Activated CD8-positive, alpha-beta memory T cell treated with anti-CD3 and anti-CD28 coated beads for 24 hours (primary cell): ENCODE results near the gene STK11.
A peak's percentile ranks its signal among the peaks of the same experiment; 100 is the strongest.

Experiments used
- DNase-seq: peaks from one replicate; pipeline ENCODE4 v3.0.0-alpha.2; 2020

STK11 gene

DNA sequence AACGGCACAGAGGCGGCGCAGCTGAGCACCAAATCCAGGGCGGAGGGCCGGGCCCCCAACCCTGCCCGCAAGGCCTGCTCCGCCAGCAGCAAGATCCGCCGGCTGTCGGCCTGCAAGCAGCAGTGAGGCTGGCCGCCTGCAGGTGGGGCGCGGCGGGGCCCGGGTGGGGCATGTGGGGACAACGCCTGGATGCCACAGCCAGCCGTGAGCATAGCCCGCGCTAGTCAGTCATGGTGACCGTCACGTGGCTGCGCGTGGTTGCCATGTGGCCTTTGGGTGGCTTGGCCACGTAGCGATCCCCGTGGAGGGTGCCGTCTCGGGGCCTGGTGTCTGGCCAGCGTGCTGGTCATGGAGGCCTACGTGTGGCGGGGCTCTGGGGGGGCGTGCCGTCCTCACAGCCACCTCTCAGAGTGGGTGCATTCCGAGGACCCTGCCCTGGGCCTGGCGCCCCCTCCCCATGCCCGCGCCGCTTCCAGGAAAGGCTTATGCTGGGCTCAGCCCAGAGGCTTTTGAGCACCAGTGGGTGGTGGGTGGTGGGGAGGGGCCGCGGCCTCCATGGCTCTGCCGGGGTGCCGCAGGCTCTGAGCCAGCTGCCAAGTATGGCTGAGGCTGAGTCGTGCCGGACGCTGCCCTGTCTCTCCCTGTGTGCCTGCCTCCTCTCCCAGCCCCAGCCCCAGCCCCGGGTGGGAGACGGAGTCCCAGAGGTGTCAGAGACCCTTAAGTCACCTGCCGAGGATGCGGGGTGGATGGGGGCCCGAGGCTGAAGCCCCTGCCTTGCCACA lies 21.1 kb downstream of the STK11 start:
- no peak for DNase-seq

DNA sequence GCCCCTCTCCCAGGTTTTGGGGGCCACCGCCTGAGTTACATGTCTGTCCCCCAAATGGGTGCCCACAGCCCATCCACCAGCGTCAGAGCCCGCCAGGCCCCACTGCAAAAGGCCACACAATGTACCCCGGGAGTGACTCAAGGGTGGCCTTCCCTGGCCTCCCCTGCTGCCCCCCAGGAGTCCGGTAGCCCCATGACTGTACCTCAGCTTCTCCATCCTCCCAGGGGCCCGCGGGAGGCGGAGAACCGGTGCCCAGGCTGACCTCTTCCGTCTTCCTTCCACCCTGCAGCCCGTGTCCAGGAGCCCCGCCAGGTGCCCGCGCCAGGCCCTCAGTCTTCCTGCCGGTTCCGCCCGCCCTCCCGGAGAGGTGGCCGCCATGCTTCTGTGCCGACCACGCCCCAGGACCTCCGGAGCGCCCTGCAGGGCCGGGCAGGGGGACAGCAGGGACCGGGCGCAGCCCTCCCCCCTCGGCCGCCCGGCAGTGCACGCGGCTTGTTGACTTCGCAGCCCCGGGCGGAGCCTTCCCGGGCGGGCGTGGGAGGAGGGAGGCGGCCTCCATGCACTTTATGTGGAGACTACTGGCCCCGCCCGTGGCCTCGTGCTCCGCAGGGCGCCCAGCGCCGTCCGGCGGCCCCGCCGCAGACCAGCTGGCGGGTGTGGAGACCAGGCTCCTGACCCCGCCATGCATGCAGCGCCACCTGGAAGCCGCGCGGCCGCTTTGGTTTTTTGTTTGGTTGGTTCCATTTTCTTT lies 21.9 kb downstream of the STK11 start:
- no peak for DNase-seq

DNA sequence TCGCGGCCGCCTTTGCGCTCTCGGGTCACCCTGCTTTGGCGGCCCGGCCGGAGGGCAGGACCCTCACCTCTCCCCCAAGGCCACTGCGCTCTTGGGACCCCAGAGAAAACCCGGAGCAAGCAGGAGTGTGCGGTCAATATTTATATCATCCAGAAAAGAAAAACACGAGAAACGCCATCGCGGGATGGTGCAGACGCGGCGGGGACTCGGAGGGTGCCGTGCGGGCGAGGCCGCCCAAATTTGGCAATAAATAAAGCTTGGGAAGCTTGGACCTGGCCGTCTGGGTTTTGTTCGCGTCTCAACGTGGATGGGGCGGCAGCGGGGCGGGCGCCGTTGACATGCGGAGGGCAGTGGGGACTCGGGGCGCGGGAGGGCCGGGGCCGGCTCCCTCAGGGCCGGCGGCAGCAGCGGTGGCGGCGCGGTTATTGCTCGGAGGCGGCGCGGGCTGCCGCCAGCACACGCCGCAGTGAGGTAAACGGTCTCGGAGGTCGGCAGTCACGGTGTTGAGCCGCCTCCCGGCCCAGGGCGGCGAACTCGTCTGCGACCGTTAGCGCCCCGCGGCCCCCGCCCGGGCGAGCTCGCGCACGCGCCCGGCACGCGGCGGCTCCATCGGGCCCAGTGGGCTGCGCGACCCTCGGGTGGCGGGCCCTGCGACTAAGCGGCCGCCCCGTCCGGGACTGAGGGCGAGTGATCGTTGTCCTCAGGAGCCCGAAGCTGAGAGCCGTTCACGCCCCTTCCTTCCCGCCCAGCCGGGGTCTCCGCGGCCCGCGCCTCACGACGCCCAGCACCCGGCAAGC lies 22.8 kb downstream of the STK11 start:
- DNase-seq, result no peak

DNA sequence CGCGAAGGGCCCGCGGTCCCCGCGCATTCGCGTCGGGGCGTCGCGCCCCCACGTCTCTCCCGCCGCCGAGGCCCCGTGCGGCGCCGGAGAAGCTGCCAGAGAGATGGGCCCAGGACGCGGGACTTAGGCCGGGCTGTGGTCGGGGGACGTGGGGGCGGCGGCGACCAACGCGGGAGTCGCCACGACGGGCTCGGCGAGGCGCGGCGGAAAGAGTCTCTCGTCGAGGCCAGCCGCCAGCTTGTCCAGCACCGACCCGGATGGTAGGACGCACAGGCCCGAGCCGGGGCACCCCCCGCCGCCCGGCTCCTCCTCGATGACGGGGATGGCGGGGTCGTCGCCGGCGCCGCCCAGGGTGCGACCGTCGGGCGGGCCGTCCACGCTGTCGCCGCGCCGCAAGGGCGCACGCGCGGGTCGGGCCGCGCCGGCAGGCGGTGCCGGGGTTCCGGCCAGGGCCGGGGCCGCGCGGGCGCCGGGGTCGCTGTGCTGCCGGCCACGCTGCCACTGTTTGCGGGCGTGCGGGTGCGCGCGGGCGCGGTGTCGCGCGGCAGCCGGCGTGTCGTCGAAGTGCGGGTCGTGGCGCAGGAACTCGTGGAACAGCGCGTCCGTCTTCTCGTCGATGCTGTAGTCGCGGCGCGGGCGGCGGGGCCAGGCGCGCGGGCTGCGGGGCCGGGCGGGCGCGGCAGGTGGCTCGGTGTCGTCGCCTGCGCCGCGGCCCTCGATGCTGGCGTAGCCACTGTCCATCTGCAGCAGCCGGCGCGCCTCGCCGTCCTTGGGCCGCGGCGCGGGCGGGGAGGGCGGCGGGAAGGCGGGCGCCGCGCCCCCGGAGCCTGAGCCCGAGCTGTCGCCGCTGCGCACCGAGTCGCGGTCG lies 23.7 kb downstream of the STK11 start:
- no peak for DNase-seq

DNA sequence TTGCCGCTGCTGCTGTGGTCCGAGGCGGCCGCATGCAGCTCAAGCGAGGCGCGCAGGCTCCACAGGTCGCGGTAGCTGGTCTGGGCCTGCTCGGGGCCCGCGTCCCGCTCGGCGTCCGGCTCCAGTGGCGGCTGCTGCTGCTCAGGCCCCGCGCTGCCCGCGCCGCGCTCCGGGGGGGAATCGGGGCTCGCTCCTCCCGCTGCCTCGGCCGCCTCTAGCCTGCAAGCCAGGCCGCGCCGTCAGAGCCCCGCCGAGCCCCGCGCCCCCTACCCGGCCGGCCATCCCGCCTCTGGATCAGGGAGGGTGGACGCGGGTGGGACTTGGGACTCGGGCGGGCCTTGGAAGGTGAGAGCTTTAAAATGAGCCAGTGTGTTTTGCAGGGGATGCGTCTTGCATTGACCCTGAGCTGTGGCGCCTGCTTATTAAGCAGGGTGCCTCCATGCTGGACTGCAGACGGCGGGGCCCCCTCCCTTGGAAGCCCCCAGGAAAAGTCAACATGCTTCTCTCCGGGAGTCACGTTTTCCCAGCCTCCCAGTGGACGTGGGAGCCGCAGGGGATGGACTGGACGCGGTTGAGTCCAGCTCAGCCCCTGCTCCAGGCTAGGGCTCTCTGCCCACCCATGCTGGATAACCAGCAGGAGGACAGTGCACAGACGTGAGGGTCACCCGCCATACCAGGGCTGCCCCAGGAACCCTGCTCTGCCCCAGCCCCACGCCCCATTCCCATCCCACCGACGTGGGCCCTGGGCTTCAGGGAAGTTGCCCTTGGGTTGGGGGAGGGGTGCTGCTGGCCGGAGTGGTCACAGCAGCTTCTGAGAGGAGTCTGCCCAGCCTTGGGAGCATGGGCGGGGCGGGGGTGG lies 24.6 kb downstream of the STK11 start:
- DNase-seq, result no peak

DNA sequence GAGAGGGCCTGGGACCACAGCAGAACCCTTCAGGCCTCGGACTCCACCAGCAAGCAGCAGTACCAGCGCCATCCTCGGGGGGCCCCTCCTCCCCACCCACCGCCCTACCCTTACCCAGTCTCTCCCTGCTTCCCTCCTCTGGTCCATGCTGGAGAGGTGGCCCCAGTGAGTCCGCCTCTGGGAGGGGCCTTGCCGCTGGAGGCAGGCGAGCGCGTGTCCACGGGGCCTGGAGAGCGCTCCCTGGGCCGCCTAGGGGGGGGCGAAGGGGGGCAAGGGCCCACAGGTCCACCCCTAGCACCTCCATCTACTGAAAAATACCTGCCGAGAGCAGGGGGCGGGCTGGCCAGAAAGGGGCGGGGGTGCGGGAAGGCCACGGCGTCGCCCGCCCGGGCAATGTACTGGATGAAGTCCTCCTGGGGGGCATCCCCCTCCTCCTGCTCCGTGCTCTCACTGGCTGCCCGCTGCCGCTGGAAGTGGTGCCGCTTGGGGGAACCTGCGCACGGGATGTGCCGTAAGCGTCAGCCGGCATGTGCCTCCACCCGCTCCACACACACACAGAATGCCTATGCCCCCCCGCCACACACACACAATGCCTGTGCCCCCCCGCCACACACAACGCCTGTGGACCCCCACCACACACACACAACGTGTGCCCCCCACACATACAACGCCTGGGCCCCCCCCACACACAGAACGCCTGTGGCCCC lies 25.4 kb downstream of the STK11 start:
- DNase-seq, result no peak

DNA sequence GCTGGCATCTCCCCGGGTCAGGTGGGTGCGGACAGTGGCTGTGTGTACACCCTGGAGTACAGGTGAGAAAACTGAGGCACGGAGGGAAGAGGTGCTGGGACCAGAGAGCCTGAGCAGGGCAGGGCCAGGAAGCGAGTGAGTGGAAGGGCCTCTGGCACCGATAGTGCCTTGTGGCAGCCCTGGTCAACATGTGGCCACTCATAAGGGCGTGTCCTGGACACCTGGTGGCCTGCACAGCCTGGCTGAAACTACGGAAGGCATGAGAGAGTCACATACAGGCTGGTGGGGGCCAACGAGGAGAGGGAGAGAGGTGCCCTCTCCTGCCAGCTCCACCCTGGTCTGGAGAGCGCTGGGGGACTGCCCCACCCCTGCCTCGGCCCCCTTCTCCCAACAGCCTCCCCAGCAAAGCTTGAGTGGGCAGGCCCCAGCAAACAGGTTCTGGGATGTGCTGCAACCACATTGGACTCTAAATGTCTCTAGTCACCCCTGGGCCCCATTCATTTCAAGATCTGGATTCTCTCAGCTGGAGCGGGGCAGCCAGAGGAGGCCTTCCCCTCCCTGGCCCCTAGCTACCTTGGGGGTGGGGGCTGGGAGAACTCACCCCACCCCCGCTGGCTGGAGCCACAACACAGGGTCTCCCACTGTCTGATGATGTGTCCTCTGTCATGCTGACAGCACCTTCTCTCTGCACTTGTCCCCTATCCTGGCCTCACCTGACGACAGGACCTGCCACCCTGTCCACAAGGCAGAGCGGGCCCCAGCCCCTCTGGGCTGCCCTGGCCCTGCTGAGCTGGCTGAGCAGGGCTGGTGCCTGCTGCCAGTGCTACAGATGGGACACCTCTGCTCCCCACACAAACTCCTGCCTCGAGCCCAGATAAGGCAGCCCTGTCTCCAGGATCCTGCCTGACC lies 26.4 kb downstream of the STK11 start:
- DNase-seq, result no peak

DNA sequence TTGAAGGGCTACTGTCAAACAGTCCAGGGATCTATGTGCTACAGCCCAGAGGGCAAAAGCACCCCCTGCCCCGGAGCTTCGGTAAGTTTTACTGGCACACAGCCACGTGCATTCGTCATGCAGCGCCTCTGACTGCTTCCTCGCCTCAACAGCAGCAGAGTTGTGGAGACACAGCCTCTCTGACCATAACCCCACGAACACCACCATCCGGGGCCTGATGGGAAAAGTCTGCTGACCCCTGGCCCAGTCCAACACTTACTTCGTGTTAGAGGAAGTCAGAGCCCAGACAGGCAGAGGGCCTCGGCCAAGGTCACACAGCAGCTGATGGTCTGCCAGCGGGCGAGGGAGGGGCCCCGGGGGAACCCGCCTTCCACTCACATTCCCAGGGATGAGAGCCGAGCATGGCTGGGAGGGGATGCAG lies 27.1 kb downstream of the STK11 start:
- DNase-seq, result no peak

DNA sequence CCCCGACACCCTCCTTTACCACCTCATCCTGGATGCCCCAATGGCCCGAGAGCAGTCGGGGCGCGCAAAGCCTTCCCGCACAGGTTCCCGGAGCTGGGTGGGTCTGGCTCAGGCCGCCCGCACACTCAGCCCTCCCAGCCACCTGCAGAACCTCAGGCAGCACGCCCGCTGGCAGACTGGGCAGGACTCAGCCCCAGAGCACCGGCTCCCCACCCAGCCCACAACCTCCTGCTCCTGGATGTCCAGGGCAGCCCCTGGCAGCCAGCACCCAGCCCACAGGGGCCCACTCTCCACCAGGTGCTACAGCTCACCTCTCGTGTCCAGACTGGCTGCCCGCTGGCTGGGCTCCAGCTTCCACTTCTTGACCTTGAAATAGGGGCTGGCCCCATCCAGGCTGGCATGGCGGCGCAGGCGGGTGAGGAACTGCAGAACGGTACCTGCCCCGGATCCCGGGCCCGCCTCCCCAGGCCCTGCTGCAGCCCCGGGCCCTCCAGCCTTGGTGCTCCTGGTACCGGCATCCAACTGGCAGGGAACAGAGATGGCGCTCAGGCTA lies 27.6 kb downstream of the STK11 start:
- DNase-seq, result no peak

DNA sequence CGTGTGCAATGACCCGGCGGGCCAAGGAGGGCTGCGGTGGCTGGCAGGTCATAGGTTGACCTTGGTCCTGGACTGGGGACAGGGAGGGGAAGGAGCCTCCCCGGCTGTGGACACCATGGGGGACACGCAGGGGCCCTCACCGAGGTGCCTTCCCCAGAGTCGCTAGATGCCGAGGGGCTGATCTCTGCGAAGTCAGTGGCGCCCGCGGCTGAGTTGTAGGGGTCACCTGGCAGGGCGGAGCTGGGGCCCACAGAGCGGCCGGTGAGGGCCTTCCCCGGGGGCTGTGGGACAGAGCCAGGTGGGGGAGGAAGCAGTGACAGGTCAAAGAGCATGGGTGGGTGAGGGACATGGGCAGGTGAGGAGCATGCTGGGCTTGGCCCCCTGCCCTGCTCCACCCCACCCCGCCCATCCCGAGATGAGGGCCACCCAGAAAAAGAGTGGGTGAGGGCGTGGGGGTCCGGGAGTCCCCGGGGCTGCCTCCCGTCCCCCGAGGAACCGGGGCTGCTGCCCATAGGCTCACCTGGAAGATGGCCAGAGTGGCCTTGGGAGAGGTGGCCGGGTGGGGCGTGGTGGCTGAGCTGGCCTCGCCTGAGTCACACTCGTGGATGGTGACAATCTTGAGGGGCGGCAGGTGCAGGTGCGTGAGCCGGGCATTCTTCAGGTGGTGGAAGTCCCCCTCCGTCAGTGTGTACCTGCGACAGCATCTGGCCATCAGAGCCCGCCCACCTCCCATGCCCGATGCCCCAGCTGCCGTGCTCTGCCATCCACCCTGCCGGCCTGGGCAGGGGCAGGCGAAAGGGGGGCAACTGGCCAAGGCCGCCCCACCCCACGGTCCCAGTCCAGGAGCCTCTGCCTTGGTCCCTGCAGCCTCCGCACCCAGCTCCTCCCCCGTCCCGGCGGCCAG lies 28.7 kb downstream of the STK11 start:
- no peak for DNase-seq

DNA sequence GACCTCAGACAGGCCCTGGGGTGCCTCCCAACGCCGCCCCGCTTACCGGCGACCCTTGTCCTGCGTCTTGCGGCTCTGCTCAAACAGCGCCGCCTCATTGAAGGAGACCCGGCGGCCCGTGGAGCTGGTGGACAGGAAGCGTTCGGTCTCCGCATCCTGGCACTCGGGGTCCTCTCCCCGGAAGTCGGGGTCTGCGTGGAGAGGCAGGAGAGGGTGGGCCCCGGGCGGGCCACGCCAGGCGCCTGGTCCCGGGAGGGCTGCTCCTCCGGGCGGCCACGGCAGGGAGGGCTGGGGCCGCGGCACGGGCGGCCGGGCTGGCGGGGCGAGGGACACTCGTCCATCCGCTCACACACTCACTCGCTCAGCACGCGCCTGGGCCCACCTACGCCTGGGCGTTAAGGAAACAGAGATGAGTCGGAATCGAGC lies 29.4 kb downstream of the STK11 start:
- no peak for DNase-seq

DNA sequence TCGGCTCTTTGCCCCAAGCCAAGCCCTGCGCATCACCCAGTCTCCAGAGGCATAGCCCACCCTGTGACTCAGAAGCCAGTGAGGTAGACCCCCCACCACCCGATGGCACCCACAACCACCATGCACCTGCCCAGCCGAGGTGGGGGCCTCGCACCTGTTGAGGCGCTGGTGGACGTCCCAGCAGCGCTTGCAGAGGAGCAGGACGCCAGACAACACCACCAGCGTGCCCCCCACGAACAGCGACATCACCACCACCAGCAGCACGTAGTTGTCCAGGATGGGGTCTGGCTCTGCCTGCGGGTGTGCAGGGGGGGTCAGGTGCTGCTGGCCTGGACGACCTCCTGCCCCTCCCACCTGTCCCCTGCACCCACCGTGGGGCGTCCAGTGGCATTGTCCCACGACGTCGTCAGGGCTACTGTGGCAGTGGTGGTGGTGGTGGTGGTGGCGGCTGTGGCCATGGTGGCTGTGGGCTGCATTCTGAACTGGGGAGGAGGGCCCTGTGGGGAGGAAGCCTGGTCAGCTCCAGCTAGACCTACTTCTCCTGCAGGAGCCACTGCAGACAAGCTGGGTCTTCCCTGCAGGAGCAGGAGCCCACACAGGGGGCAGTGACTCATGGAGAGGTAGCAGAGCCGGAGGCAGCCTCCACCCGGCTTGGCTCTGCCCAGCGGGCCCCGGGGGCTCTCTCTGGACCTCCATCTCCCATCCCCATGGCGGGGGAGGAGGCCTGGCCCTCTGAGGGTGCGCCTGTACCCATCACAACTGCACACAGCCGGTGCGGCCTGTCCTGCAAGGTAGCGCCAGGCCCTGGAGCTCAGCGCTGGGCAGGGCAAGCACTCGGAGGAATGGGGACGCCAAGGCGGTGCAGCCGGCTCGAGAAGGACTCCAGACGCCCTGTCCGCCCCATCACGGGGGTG lies 30.3 kb downstream of the STK11 start:
- DNase-seq, result no peak

DNA sequence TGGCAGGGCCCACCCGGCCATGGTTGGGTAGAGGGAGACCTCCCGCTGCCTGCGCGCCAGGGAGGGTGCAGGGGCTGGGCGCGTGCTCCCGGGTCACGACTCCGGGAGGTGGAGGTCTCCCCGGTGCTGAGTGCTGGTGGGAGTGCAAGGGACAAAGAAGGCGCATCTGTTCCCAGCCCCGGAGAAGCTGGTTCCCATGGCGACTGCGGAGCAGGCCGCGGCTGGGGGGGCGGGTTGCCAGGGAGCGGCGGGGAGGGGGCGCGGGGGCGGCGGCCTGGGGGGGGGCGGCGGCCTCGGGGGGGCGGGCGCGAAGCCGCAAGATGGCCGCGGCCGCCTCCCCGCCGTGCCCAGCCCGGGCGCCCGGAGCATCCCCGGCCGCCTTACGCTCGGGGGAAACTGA lies 31.0 kb downstream of the STK11 start:
- DNase-seq, result no peak

DNA sequence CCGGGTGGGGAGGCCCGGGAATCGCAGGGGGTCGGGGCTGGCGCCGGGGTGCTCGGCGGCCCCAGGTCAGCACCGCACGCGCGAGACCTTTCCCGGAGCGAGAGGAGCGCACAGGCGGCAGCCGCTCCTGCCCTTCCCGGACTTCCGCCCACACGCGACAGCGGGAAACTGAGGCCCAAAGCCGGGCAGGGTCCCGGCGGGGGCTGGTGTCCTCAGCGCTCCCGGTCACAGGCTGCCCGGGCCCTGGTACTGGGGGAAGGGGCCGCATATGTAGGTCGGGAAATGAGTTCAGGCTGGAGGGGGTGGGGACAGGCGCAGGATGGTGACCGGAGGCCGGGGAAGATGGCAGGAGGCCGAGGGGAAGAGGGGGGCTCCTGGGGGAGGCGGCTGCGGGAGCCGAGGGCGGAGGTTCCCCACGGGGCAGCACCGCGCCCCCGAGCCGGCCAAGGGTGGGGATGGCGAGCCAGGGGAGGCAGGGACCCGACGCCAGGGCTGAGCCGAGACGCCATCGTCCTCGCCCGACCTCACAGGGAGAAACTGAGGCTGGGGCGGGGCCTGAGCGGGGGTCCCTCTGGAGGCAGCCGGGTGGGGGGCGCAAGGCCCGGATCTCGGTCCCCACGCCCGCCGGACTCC lies 31.6 kb downstream of the STK11 start:
- DNase-seq, result peak; percentile 71

DNA sequence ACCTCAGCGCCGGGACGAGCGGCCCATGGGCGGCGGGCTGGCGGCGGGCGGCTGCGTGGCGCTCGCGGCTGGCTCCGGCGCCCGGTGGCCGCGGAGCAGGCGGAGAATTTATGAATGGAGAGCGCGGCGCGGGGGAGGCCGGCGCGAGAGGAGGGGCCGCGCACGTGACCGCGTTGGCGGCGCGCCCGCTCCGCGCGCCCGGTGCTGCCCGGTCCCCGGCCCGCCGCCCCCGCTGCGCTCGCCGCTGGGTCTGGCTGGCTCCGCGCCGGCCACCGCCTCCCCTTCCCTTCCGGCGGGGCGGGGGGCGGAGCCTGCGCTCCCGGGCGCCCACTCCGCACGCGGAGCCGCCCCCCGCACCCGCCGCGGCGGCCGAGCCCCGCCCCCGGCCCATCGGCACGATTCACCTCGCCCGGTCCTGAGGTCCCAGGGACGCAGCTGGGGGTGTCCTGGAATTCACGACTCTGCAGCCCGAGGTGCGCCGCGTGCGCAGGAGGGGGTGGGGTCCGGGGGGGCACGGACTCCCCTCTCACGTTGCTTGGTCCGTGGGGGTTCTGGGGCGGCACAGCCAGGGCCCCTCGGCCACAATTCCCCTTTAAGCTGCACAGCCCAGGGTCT lies 32.3 kb downstream of the STK11 start, which contains the start of gene CBARP:
Gene CBARP (minus strand): TSS at position 252 of the 615 bp plus-strand sequence. CDS start 1,905 bp downstream, outside the sequence.
- no peak for DNase-seq
